Calu3 (cell line): ENCODE results near the gene GPRC5B. TPM values are rescaled to one million over a fixed set of nuclear protein-coding genes. Genes with fewer than 3 reads are reported as not detected.

Experiments used
- Bru-seq: library from RNA; stranded (reverse); fragments of 400-500 nt; gene quantifications from one replicate; lab custom pipeline; 2021; lab: Mats Ljungman, UMichigan
- BruChase-seq, 2 experiments: library from RNA; stranded (reverse); fragments of 400-500 nt; gene quantifications; one replicate each; lab custom pipeline; 2021; lab: Mats Ljungman, UMichigan
- BruUV-seq: library from RNA; stranded (reverse); fragments of 400-500 nt; replicated peaks from 2 replicates; lab custom pipeline; 2021; lab: Mats Ljungman, UMichigan
- CTCF ChIA-PET: fragments of 300-600 bp; sonication (Branson Sonifier 250); formaldehyde crosslinking; loops from one replicate; lab custom pipeline; 2022; ENCODE audit warnings: antibody characterized with exemption; lab: Charles Lee
- DNase-seq: peaks from one replicate; pipeline ENCODE4 v3.0.0; 2022
- H3K27ac Mint-ChIP-seq: one replicate; pipeline ENCODE4 v1.8.0; 2022; ENCODE audit warnings: mixed read lengths; ENCODE audit not compliant: unreplicated experiment
- H3K27me3 Mint-ChIP-seq: one replicate; pipeline ENCODE4 v1.8.0; 2022; ENCODE audit warnings: mixed read lengths; ENCODE audit not compliant: unreplicated experiment
- H3K36me3 Mint-ChIP-seq: one replicate; pipeline ENCODE4 v1.8.0; 2022; ENCODE audit warnings: mild to moderate bottlenecking, moderate library complexity, mixed read lengths; ENCODE audit not compliant: insufficient read depth, unreplicated experiment
- H3K4me1 Mint-ChIP-seq: one replicate; pipeline ENCODE4 v1.8.0; 2022; ENCODE audit warnings: mild to moderate bottlenecking, low read depth, mixed read lengths; ENCODE audit not compliant: unreplicated experiment
- H3K4me3 Mint-ChIP-seq: one replicate; pipeline ENCODE4 v1.8.0; 2022; ENCODE audit warnings: mild to moderate bottlenecking, low read depth, moderate library complexity, mixed read lengths; ENCODE audit not compliant: unreplicated experiment
- H3K9me3 Mint-ChIP-seq: one replicate; pipeline ENCODE4 v1.8.0; 2022; ENCODE audit warnings: low read depth, mixed read lengths; ENCODE audit not compliant: unreplicated experiment
- intact Hi-C: fragments of 100-400 bp; cut with micrococcal nuclease; formaldehyde crosslinking; loops from one replicate; pipeline ENCODE4 v1.10.0; 2022; ENCODE audit not compliant: unreplicated experiment
- long read RNA-seq: library from polyadenylated mRNA; stranded (forward); transcript quantifications from one replicate; pipeline ENCODE4 v2.0.0, GENCODE V29; 2022
- total RNA-seq: library from RNA; stranded (reverse); gene quantifications from 2 replicates; pipeline ENCODE4 v1.2.3, GENCODE V29; 2022
- TF ChIP-seq, protein P1 (sequence below): fragments of 200-600 bp; IDR thresholded peaks from one replicate; pipeline ENCODE4 v1.8.0; 2022; ENCODE audit warnings: antibody characterized with exemption; ENCODE audit not compliant: unreplicated experiment

Gene GPRC5B, protein sequence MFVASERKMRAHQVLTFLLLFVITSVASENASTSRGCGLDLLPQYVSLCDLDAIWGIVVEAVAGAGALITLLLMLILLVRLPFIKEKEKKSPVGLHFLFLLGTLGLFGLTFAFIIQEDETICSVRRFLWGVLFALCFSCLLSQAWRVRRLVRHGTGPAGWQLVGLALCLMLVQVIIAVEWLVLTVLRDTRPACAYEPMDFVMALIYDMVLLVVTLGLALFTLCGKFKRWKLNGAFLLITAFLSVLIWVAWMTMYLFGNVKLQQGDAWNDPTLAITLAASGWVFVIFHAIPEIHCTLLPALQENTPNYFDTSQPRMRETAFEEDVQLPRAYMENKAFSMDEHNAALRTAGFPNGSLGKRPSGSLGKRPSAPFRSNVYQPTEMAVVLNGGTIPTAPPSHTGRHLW
- total RNA-seq (276 and 294 TPM in 2 replicates), Bru-seq, nascent RNA (percentile 97 among the genes with signal in this experiment), BruChase-seq, experiment 1, labeled RNA remaining after a 6-hour chase (percentile 99 among the genes with signal in this experiment), BruChase-seq, experiment 2, labeled RNA remaining after a 2-hour chase (percentile 99 among the genes with signal in this experiment)
- long read RNA-seq, full-length matches to known transcripts: 264 of 337 reads
- long read RNA-seq, partial matches to known transcripts: 32 of 337 reads
- long read RNA-seq, other reads (novel, unspliced or antisense): 41 of 337 reads

DNA sequence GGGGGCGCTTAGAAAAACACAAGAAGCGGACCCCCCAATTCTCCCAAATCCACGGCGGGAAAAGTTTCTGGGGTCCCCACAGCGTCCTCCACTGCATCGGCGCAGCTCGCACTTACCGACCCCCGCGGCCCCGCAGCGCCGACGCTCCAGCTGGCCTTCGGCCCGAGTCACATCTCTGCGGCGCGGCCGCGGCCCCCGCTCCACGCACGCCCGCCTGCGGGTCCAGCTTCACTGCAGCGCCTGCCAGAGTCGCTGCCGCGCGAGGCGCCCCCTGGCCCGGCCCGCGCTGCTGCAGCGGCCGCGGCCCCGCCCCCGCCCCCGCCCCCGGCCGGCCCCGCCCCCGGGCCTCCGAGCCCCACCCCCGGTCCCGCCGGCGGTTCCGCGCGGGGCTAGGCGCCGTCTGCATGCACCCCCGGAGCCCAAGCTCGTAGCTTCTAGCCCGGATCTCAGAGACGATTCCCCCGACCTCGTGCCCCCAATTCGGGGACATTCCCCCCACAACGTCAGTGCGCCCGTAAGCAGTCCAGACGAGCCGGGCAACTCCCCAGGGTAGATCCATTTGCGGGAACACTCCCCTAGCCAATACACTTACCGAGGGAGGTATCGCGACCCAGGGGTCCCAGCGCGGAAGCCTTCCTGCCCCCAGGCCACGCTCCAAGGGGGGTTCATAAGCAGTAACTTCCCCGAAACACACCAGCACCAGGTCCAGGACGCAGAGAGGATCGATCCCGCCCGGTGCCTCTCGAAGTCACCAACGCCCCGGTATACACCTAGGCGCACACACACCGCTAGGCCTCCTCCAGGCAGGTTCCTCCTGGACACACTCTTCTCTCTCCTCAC is at the start of gene GPRC5B:
Gene GPRC5B, minus strand, starts transcription at position 238 of the 840 bp plus-strand sequence. CDS start 12,003 bp downstream, outside the sequence.
- no peaks in the 10 kb centered on the region for H3K27me3 Mint-ChIP-seq
- peak; percentile 74 for DNase-seq
- H3K27ac Mint-ChIP-seq: peak within 1 kb of the TSS; percentile 80

DNA sequence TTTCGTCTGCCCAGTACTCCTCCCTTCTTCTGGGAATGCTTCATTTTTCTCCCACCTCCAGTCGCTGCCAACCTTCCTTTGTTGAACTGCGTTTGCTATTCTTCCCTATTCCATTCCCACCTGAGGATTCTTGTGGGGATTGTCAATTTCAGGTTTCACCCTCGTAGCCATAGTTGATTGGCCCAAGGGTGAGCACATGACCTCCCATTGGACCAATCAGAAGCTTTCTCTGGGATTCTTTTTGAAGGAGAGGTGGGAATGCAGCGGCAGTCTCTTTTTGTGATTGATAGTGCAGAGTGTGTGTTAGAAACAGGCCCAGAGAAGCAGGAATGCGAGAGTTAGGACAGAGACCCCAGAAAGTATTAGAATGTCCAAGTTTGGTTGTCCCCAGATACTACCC is 49.1 kb upstream of the GPRC5B start:
- DNase-seq: no peak
- Mint-ChIP-seq H3K4me3 (no peak overlapping the region), H3K36me3 (no peaks in the 10 kb centered on the region), H3K27me3 (peaks cover 44% of the 10 kb centered on the region), H3K4me1 (no peaks in the 10 kb centered on the region), H3K27ac (no peak overlapping the region), H3K9me3 (no peaks in the 10 kb centered on the region)
- intact Hi-C loops: no loop called here
- no TSS peak for BruUV-seq
- CTCF ChIA-PET: interaction anchor here (1.2 kb wide), 1 partner anchor 22 kb away, joined by 11 read pairs; no protein-coding TSS in a partner anchor
- TF ChIP-seq, protein P1, sequence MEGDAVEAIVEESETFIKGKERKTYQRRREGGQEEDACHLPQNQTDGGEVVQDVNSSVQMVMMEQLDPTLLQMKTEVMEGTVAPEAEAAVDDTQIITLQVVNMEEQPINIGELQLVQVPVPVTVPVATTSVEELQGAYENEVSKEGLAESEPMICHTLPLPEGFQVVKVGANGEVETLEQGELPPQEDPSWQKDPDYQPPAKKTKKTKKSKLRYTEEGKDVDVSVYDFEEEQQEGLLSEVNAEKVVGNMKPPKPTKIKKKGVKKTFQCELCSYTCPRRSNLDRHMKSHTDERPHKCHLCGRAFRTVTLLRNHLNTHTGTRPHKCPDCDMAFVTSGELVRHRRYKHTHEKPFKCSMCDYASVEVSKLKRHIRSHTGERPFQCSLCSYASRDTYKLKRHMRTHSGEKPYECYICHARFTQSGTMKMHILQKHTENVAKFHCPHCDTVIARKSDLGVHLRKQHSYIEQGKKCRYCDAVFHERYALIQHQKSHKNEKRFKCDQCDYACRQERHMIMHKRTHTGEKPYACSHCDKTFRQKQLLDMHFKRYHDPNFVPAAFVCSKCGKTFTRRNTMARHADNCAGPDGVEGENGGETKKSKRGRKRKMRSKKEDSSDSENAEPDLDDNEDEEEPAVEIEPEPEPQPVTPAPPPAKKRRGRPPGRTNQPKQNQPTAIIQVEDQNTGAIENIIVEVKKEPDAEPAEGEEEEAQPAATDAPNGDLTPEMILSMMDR: no peak

More for the DNA sequence above, at the start of gene GPRC5B:
- CTCF ChIA-PET: interaction anchor here (0.6 to 3.5 kb wide), 8 partner anchors 141 to 301 kb away, joined by 3 to 41 read pairs (median 6); no protein-coding TSS in a partner anchor
- peaks cover 15% of the 10 kb centered on the region for H3K4me1 Mint-ChIP-seq
- H3K36me3 Mint-ChIP-seq: peaks cover 57% of the 10 kb centered on the region
- intact Hi-C loops: loop anchor here (5.0 kb wide), 2 partner anchors 183 to 303 kb away; no protein-coding TSS in a partner anchor
- H3K4me3 Mint-ChIP-seq: peak within 1 kb of the TSS; percentile 90
- no TSS peak for BruUV-seq
- no peaks in the 10 kb centered on the region for H3K9me3 Mint-ChIP-seq
- TF ChIP-seq, protein P1: peak; percentile 19

DNA sequence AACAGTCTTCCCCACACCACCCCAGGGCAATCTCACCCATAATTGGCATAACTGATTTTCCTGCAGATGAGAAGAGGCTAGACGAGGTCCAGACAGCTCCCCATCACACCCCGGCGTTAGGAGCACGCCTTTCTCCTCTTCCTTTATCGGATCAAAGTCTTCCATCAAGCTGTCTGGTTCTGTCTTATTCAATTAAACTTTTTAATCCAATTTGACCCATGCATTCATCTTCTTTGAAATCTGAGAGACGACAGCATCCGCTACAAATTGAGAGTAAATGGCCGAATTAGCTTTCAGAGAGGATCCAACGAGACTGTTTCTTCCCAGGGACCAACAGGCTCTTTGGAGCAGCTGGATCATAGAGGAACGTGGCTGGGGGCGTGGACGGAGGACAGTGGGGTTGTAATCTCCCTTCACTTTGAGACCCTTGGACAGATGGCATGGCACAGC is 44.4 kb upstream of the GPRC5B start:
- no peak overlapping the region for H3K4me3 Mint-ChIP-seq
- peaks cover 48% of the 10 kb centered on the region for H3K27me3 Mint-ChIP-seq
- CTCF ChIA-PET: interaction anchor here (1.1 to 1.2 kb wide), 2 partner anchors 22 to 29 kb away, joined by 3 read pairs; no protein-coding TSS in a partner anchor
- no TSS peak for BruUV-seq
- H3K27ac Mint-ChIP-seq: no peak overlapping the region
- H3K9me3 Mint-ChIP-seq: no peaks in the 10 kb centered on the region
- TF ChIP-seq, protein P1: no peak
- H3K4me1 Mint-ChIP-seq: no peaks in the 10 kb centered on the region
- intact Hi-C loops: no loop called here
- H3K36me3 Mint-ChIP-seq: no peaks in the 10 kb centered on the region
- DNase-seq: no peak

DNA sequence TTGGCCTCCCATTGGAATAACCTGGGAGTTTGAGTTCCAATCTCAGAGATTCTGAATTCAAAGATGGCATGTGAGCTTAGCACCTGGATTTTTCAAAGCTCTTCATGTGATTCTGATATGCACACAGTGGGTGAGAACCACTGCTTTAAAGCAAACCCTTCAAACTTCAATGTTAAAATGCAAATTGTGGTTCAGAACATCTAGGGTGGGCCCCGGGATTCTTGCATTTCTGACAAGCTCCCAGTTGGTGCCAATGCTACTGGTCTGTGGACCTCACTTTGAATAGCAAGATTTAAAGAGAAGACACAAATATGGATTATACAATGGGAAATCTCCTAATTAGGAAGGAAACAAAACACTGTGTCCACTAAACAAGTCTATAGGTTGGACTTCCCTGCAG is 43.8 kb upstream of the GPRC5B start:
- TF ChIP-seq, protein P1: no peak
- no peak for DNase-seq
- Mint-ChIP-seq H3K27me3 (peaks cover 41% of the 10 kb centered on the region), H3K4me1 (no peaks in the 10 kb centered on the region), H3K9me3 (no peaks in the 10 kb centered on the region), H3K4me3 (no peak overlapping the region), H3K27ac (no peak overlapping the region), H3K36me3 (no peaks in the 10 kb centered on the region)
- no TSS peak for BruUV-seq
- CTCF ChIA-PET: interaction anchor here (1.1 to 1.8 kb wide), 3 partner anchors 21 to 29 kb away, joined by 3 to 13 read pairs (median 3); no protein-coding TSS in a partner anchor
- intact Hi-C loops: no loop called here
